GM12864 (cell line): ENCODE data around the gene PPM1M.

ENCODE experiments used
- DNase-seq: peaks from one replicate; pipeline ENCODE4 v3.0.0-alpha.2; 2011; ENCODE audit warnings: low read depth
- H3K4me3 ChIP-seq: 2 replicates; pipeline ENCODE4 v1.5.1; 2011; ENCODE audit warnings: mild to moderate bottlenecking, low read depth, low read length, control low read depth
- TF ChIP-seq, protein P1 (sequence below): IDR thresholded peaks from 2 replicates; pipeline ENCODE4 v1.5.1; 2011; ENCODE audit warnings: low read depth, mild to moderate bottlenecking, moderate library complexity, low read length, control low read depth, inconsistent platforms; ENCODE audit errors: missing control alignments

PPM1M gene

DNA sequence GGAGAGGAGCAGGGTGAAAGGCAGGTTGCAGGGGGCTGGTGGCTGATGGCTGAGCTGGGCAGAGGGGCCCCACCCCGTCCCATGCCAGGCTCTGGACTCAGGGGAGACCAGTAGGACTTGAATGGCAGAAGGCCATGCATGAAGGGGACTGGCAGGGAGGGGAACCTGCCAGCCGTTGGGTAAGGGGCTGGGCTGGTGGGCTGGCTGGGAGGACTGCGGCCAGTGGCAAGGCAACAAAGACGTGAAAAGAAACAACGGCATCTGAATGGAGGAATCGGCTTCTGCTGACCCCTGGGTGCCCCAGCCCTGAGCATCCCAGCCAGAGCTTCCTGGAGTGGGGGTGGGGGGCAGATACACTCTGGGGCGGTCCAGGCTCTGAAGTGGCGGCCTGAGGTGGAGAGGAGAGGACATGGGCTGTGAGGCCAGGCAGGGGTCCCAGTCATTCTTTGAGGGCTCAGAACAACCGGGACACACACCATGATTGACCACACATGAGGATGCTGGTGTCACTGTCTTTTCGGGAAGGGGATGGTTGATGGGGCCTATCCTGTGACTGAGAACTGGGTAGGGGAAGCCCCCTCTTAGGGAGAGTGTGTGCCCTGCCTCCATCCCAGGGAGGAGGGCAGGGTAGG is 53.8 kb downstream of the PPM1M start:
- TF ChIP-seq, protein P1, sequence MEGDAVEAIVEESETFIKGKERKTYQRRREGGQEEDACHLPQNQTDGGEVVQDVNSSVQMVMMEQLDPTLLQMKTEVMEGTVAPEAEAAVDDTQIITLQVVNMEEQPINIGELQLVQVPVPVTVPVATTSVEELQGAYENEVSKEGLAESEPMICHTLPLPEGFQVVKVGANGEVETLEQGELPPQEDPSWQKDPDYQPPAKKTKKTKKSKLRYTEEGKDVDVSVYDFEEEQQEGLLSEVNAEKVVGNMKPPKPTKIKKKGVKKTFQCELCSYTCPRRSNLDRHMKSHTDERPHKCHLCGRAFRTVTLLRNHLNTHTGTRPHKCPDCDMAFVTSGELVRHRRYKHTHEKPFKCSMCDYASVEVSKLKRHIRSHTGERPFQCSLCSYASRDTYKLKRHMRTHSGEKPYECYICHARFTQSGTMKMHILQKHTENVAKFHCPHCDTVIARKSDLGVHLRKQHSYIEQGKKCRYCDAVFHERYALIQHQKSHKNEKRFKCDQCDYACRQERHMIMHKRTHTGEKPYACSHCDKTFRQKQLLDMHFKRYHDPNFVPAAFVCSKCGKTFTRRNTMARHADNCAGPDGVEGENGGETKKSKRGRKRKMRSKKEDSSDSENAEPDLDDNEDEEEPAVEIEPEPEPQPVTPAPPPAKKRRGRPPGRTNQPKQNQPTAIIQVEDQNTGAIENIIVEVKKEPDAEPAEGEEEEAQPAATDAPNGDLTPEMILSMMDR: no peak
- no peak overlapping the region for H3K4me3 ChIP-seq
- no peak for DNase-seq
